OCI-LY7 (cell line): ENCODE measurements around the gene GPC2. TPM values are rescaled to one million over a fixed set of nuclear protein-coding genes. Genes with fewer than 3 reads are reported as not detected.
A peak's percentile ranks its signal among the peaks of the same experiment; 100 is the strongest.
"Not testable (repeated sequence)": the region's sequence is repeated elsewhere in the genome, so short reads cannot be mapped to it uniquely, and the experiment has no call there.

Source experiments
- BruUV-seq: library from RNA; stranded (reverse); fragments of 400-500 nt; replicated peaks from 2 replicates; lab custom pipeline; 2021; lab: Mats Ljungman, UMichigan
- CTCF ChIA-PET: fragments of 300-600 bp; sonication (Branson Sonifier 250); formaldehyde crosslinking; loops from one replicate; lab custom pipeline; 2022; ENCODE audit warnings: antibody characterized with exemption; ENCODE audit not compliant: unreplicated experiment; lab: Charles Lee
- POLR2A ChIA-PET: fragments of 300-600 bp; sonication (Branson Sonifier 250); formaldehyde crosslinking; loops from one replicate; lab custom pipeline; 2022; ENCODE audit warnings: antibody characterized with exemption; lab: Charles Lee
- DNase-seq: peaks from one replicate; pipeline ENCODE4 v3.0.0-alpha.2; 2015; ENCODE audit warnings: low spot score
- H2AFZ ChIP-seq: fragments of 200-600 bp; sonication (generic), shearing (Covaris generic); 2 replicates; pipeline ENCODE4 v1.6.1; 2014; ENCODE audit warnings: mild to moderate bottlenecking, antibody characterized with exemption, low read length, moderate library complexity
- H3K27ac ChIP-seq: fragments of 200-600 bp; sonication (generic); 2 replicates; pipeline ENCODE4 v1.5.1; 2014; ENCODE audit warnings: mixed run types, low read depth, mild to moderate bottlenecking, moderate library complexity, low read length, inconsistent platforms; ENCODE audit not compliant: poor library complexity, severe bottlenecking
- H3K36me3 ChIP-seq: fragments of 200-600 bp; sonication (generic); 2 replicates; pipeline ENCODE4 v1.6.1; 2014; ENCODE audit warnings: mild to moderate bottlenecking, antibody characterized with exemption, low read length, moderate library complexity, mixed read lengths; ENCODE audit not compliant: insufficient read depth
- H3K4me1 ChIP-seq: fragments of 200-600 bp; sonication (generic); 2 replicates; pipeline ENCODE4 v1.5.1; 2014; ENCODE audit warnings: mild to moderate bottlenecking, low read length; ENCODE audit not compliant: insufficient read depth, poor library complexity, severe bottlenecking
- H3K4me2 ChIP-seq: fragments of 200-600 bp; sonication (generic); 2 replicates; pipeline ENCODE4 v1.6.1; 2014; ENCODE audit warnings: mild to moderate bottlenecking, low read length
- H3K4me3 ChIP-seq: fragments of 200-600 bp; sonication (generic); 2 replicates; pipeline ENCODE4 v1.5.1; 2014; ENCODE audit warnings: mild to moderate bottlenecking, low read depth, low read length; ENCODE audit not compliant: poor library complexity, severe bottlenecking
- H3K79me2 ChIP-seq: fragments of 200-600 bp; sonication (generic); 2 replicates; pipeline ENCODE4 v1.6.1; 2016; ENCODE audit warnings: low read depth, mild to moderate bottlenecking, low read length, moderate library complexity, mixed read lengths; ENCODE audit not compliant: insufficient read depth
- H3K9me2 ChIP-seq: fragments of 200-600 bp; sonication (generic); 2 replicates; pipeline ENCODE4 v1.6.1; 2016; ENCODE audit warnings: mild to moderate bottlenecking, low read length, mixed read lengths; ENCODE audit not compliant: insufficient read depth
- H3K9me3 ChIP-seq: fragments of 200-600 bp; sonication (generic); 2 replicates; pipeline ENCODE4 v1.6.1; 2014; ENCODE audit warnings: mild to moderate bottlenecking, mixed run types, low read length, mixed read lengths
- H4K20me1 ChIP-seq: fragments of 200-600 bp; sonication (generic); 2 replicates; pipeline ENCODE4 v1.6.1; 2014; ENCODE audit warnings: mild to moderate bottlenecking, antibody characterized with exemption, low read length, moderate library complexity, mixed read lengths; ENCODE audit not compliant: insufficient read depth
- EZH2phosphoT487 ChIP-seq: fragments of 200-600 bp; sonication (generic); IDR thresholded peaks from 2 replicates; pipeline ENCODE4 v1.6.1; 2018; ENCODE audit warnings: low read depth, borderline replicate concordance, mild to moderate bottlenecking, mixed run types, antibody characterized with exemption, low read length, moderate library complexity, mixed read lengths
- intact Hi-C: fragments of 100-400 bp; cut with micrococcal nuclease; formaldehyde crosslinking; loops from one replicate; pipeline ENCODE4 v1.10.0; 2022; ENCODE audit not compliant: unreplicated experiment
- total RNA-seq, 2 experiments: library from RNA; depleted of rRNA in 1 of 2; stranded (reverse); fragments of >200 nt in 1 of 2; shearing (Covaris generic) in 1 of 2; gene quantifications; 2 replicates each; pipeline ENCODE4 v1.2.3, GENCODE V29; 2014 to 2022
- TF ChIP-seq, protein P1 (sequence below): fragments of 200-600 bp; sonication (generic); conservative IDR thresholded peaks from 2 replicates; pipeline ENCODE4 v1.5.1; 2014; ENCODE audit warnings: mild to moderate bottlenecking, antibody characterized with exemption, low read length, moderate library complexity, mixed read lengths

The GPC2 gene
- total RNA-seq, 2 experiments from 2014 or later, result 20.2 to 23.2 TPM

DNA sequence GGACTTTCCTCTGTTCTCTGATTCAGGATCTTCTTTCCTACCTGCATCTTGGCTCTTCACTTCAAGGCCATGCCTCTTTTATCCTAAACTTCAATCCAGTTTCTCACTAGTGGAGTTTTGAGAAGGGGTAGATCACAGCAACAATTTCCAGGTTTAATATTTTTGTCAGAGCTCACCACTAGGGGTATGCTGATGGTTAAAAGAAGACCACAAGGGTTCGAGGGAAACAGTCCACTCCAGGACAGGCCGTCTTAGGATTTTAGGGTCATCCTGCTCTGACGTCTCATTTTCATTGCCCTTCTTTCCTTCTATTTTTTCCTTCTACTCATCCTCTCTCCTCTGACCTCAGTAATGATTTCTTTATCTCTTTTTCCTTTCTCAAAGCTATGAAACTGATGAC, 11.9 kb upstream of the GPC2 start:
- no peak for TF ChIP-seq EZH2phosphoT487
- TF ChIP-seq, protein P1, sequence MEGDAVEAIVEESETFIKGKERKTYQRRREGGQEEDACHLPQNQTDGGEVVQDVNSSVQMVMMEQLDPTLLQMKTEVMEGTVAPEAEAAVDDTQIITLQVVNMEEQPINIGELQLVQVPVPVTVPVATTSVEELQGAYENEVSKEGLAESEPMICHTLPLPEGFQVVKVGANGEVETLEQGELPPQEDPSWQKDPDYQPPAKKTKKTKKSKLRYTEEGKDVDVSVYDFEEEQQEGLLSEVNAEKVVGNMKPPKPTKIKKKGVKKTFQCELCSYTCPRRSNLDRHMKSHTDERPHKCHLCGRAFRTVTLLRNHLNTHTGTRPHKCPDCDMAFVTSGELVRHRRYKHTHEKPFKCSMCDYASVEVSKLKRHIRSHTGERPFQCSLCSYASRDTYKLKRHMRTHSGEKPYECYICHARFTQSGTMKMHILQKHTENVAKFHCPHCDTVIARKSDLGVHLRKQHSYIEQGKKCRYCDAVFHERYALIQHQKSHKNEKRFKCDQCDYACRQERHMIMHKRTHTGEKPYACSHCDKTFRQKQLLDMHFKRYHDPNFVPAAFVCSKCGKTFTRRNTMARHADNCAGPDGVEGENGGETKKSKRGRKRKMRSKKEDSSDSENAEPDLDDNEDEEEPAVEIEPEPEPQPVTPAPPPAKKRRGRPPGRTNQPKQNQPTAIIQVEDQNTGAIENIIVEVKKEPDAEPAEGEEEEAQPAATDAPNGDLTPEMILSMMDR, result peak; percentile 76
- Histone ChIP-seq H3K4me3 (peak overlapping the region; percentile 48), H2AFZ (peak overlapping the region; percentile 77; the same call in 1 of the 2 replicates), H3K9me2 (no peaks in the 10 kb centered on the region), H3K36me3 (no peaks in the 10 kb centered on the region), H3K4me1 (peaks cover 65% of the 10 kb centered on the region), H3K79me2 (no peaks in the 10 kb centered on the region), H3K27ac (peak overlapping the region; percentile 95), H3K4me2 (peak overlapping the region; percentile 72), H3K9me3 (no peaks in the 10 kb centered on the region), H4K20me1 (no peaks in the 10 kb centered on the region)
- DNase-seq, result peak; percentile 61
- ChIA-PET CTCF (interaction anchor here (1.4 kb wide), 2 partner anchors 11 to 29 kb away, joined by 4 read pairs; no protein-coding TSS in a partner anchor), POLR2A (interaction anchor here (0.5 to 2.6 kb wide), 5 partner anchors 26 to 689 kb away, joined by 3 to 9 read pairs (median 4); partner anchors contain the start of gene LAMTOR4)
- no TSS peak for BruUV-seq
- intact Hi-C loops, result no loop called here

DNA sequence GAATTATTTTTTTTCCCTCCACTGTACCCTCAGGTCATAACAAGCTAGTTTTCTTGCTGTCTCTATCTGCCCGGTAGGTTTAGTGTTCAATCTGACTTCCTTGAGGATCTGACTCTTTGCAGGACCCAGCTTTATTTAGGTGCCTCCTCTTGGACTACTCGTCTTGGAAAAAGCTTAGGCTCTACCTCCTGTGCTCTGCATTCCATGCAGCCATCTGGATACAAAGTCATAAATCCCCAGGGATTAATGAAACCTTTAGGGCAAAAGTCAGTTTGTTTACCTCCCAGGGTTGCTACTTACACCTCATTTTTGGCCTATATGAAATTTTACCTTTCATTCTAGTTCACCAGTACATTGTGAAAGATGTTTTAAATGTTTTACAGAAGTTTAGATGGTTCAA, 8.5 kb upstream of the GPC2 start:
- ChIA-PET POLR2A (interaction anchor here (0.5 kb wide), 1 partner anchor 14 kb away, joined by 3 read pairs; no protein-coding TSS in a partner anchor), CTCF (no interaction called here)
- Histone ChIP-seq H3K4me1 (peaks cover 58% of the 10 kb centered on the region), H3K36me3 (no peaks in the 10 kb centered on the region), H3K4me2 (no peak overlapping the region), H3K79me2 (no peaks in the 10 kb centered on the region), H3K9me3 (no peaks in the 10 kb centered on the region), H3K27ac (no peak overlapping the region), H4K20me1 (no peaks in the 10 kb centered on the region), H3K9me2 (no peaks in the 10 kb centered on the region), H3K4me3 (no peak overlapping the region), H2AFZ (no peak overlapping the region)
- BruUV-seq, result no TSS peak
- intact Hi-C loops, result no loop called here
- TF ChIP-seq, protein P1, result no peak
- no peak for TF ChIP-seq EZH2phosphoT487
- DNase-seq, result no peak

DNA sequence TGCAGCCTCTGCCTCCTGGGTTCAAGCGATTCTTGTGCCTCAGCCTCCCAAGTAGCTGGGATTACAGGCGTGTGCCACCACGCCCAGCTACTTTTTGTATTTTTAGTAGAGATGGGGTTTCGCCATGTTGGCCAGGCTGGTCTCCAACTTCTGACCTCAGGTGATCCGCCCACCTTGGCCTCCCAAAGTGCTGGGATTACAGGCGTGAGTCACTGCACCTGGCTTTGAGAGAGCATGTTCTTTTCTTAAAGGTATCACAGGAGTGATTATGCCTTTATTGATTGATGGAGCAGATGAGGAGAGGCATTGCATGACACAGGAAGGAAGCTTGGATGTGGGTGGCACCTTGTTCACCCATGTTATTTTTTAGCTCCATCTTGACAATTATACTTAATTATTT, 5.9 kb upstream of the GPC2 start:
- H3K9me2 ChIP-seq, H3K79me2 ChIP-seq, DNase-seq, H3K27ac ChIP-seq, CTCF ChIA-PET, H2AFZ ChIP-seq, intact Hi-C loops, H3K9me3 ChIP-seq, H3K4me3 ChIP-seq, H3K36me3 ChIP-seq, H4K20me1 ChIP-seq, H3K4me2 ChIP-seq, BruUV-seq: not testable (repeated sequence)
- POLR2A ChIA-PET, result interaction anchor here (0.7 to 1.3 kb wide), 3 partner anchors 11 to 171 kb away, joined by 4 to 6 read pairs (median 4); partner anchors contain the start of gene LAMTOR4
- H3K4me1 ChIP-seq, result peaks cover 64% of the 10 kb centered on the region

DNA sequence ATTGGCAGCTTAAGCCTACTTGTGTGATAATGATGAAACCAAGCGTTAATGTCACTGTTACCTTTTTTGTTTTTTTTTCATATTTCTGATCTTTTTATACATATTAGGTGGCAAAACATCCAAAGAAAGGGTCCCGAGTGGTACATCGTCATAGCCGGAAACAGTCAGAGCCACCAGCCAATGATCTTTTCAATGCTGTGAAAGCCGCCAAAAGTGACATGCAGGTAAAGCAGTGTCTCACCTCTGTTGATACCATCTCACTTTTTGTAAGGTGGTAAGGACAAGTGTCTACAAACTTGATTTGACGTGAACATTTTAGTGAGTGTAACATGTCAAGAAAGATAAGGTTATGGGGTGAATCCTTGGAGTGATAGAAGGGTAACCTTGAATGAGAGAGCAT, 5.4 kb upstream of the GPC2 start:
- H3K4me3 ChIP-seq, H3K9me3 ChIP-seq, H3K79me2 ChIP-seq, DNase-seq, BruUV-seq, H4K20me1 ChIP-seq, intact Hi-C loops, H3K9me2 ChIP-seq, CTCF ChIA-PET, H3K36me3 ChIP-seq: not testable (repeated sequence)
- Histone ChIP-seq H2AFZ (peak overlapping the region; percentile 27; the same call in 1 of the 2 replicates), H3K4me2 (peak overlapping the region; percentile 53; the same call in 1 of the 2 replicates), H3K4me1 (peaks cover 69% of the 10 kb centered on the region), H3K27ac (peak overlapping the region; percentile 79)
- POLR2A ChIA-PET, result interaction anchor here (0.7 to 1.3 kb wide), 3 partner anchors 11 to 171 kb away, joined by 4 to 6 read pairs (median 4); partner anchors contain the start of gene LAMTOR4

DNA sequence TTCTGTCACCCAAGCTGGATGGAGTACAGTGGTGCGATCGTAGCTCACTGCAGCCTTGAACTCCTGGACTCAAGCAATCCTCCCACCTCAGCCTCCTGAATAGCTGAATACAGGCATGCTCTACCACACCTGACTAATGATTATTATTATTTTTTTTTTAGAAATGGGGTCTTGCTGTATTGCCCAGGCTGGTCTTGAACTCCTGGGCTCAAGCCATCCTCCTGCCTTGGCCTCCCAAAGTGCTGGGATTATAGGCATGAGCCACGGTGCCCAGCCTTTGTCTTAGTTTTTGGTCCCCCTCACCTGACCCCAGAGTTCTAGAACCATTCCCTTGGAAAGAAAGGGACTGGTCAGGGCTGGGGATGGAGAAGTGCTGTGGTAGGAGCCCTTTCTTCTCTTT, 2.9 kb upstream of the GPC2 start:
- H3K9me3 ChIP-seq, BruUV-seq, H3K36me3 ChIP-seq, H3K9me2 ChIP-seq, intact Hi-C loops, H4K20me1 ChIP-seq, DNase-seq, H3K79me2 ChIP-seq: not testable (repeated sequence)
- Histone ChIP-seq H3K4me2 (peak overlapping the region; percentile 53), H3K4me3 (peak overlapping the region; percentile 27), H3K4me1 (peaks cover 78% of the 10 kb centered on the region), H3K27ac (peak overlapping the region; percentile 79), H2AFZ (peak overlapping the region; percentile 24; the same call in 1 of the 2 replicates)
- ChIA-PET CTCF (interaction anchor here (0.6 to 1.0 kb wide), 2 partner anchors 10 to 35 kb away, joined by 3 to 8 read pairs; no protein-coding TSS in a partner anchor), POLR2A (interaction anchor here (0.7 to 1.4 kb wide), 3 partner anchors 38 to 232 kb away, joined by 3 to 7 read pairs (median 6); no protein-coding TSS in a partner anchor)
